NCI-H2081 (cell line): Measurements from ENCODE around the gene RPLP1.

ENCODE experiments used
- DNase-seq, 2 experiments: peaks; one replicate each; lab custom pipeline; 2025; lab: John Stamatoyannopoulos, UW

The RPLP1 gene

DNA sequence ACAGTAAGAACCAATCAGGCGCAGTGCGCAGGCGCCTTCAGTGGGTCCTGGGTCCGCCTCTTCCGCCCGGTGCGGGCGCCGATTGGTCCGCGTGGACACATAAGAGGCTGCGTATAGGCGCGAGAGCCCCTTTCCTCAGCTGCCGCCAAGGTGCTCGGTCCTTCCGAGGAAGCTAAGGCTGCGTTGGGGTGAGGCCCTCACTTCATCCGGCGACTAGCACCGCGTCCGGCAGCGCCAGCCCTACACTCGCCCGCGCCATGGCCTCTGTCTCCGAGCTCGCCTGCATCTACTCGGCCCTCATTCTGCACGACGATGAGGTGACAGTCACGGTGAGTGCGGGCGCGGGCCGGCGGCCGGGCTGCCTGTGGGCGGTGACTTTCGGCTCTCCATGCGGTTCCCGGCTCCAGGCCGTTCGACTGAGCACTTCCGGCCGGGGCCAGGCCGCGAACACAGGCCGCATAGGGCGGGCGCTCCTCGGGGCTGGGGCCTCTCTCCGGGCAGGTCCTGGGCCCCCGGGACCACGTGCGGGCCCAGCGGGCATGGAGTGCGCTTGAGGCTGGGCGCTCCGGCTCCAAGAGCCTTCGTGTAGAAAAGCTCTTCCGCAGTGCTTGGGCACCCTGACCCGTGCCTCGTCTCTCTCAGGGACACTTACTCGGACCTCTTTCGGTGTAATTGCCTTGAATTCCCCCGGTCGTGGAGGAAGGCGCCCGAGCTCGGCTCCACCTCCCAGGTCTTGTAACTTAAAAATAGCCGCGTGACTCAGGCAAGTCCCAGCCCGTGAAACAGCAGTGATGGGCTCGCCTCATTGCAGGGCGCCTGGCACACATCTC lies at the start of gene RPLP1:
Gene RPLP1, plus strand, starts transcription at position 127 of the 830 bp plus-strand sequence. Its CDS starts 131 bp downstream, at position 258.
- DNase-seq = peak; percentile 91 to 96

DNA sequence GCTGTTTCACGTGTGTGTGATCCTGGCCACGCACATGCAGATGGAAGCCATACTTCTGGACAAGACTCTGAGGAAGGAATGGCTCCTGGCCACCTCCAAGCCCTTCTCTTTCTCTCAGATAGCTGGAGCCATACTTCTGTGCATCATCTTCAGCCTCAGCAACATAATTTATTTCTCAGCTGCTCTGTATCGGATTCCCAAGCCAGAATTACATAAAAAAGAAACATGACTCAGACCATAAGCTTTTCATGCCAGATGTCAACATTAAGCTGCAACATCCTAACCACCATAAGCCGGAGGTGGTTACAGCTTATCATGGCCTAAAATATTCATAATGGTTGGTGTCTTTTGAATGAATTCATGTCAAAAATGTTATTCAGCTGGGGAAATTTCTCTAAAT lies 49.0 kb upstream of the RPLP1 start:
- DNase-seq = no peak

GRCh38 chr15:69405110-69405509 lies 47.5 kb upstream of the RPLP1 start:
- no peak for DNase-seq

DNA sequence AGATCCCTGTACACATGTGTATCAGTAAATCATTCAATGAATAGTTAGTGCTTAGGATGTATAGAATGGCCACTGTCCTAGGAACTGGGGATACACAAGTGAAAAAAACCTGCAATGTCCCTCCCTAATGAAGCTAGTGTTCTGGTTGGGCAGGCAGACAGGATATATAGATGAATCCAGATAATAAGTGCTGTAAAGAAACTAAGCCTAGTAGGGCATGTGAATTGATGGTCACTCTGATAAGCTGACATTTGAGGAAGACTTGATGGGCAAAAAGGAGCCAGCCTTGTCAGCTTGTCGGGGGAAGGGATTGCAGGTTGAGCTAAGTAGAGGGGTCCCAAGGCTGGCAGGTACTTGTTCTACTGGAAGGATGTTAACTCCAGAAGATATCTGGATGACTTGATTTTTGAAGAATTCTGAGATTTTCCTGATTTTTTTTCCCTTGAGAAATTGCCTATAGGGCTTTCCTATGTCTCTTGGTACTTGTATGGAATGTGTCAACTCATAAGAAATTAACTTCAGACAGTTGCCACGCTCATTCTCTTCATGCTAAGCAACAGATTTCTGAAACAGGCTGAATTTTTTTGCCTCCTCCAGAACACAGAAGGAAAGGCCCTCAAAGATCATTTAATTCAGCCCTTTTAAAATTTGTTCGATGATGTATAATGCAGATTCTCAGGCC lies 44.8 kb upstream of the RPLP1 start:
- no peak for DNase-seq

DNA sequence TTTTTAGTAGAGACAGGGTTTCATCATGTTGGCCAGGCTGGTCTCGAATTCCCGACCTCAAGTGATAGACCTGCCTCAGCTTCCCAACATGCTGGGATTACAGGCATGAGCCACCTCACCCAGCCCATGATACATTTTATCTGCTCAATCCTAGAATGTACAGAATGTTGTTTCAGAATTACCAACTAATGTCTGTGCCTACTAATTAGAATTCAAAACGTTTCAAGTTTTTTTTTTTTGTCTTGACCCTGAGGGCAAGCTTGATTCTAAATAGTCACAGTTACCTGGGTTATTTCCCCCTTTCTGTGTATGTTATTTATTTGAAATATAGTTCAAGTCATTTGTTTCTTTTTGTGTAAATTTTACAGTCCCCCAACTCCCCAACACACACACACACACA lies 43.8 kb upstream of the RPLP1 start:
- no peak for DNase-seq

DNA sequence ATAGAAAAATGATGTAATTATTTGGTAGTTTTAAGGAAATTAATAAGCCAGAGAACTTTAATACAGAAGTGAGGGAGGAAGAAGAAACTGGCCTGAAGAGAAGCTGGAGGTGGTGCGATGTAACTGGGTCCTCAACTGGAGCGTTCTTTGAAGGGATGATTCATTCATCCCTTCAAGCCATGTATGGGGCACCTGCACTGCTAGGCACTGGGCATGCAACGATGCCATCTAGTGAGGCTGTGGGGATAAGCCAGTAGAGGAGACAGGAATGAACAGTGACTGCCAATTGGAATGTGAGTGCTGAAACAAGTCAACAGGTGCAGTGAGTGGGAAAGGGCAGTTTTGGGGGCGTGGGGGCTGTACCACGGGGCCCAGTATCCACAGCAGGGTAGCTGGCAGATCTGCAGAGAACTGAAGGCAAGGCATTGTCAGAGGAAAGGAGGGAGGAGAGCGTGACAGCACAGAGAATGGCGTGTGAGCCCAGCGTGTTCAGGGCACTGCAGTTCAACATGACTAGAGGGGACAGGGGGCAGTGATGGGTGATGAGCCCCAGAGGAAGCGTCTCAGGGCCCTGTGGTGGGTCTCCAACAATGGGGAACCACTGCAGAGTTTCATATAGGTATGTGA lies 42.3 kb upstream of the RPLP1 start:
- peak in 1 of 2 experiments; percentile 54 for DNase-seq

- no peak for DNase-seq
Observed at GRCh38 chr15:69412274-69412673, 40.3 kb upstream of the RPLP1 start.

DNA sequence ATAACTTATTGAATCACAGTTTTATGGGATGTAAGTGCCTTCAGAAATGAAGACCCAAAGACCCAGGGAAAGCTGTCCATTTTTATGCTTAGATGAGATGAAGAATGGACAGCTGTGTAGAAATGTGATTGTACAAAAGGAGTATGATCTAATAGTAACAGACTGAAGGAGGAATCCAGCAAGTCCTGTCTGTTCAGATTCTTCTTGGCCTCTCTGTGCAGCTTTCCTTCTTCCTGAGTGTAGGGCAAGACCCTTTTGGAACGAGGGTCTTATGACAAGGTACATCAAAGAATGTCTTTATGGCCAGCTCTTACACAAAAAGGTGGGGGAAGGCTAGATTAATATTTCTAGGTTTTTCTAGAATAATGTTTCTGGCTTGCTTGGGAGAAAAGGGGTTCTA lies 39.9 kb upstream of the RPLP1 start:
- no peak for DNase-seq

GRCh38 chr15:69413822-69414700 lies 38.6 kb upstream of the RPLP1 start, which contains the start of gene KIF23:
Gene KIF23, plus strand, starts transcription at chr15:69414349. Its CDS starts 117 bp downstream, at chr15:69414466.
- peak; percentile 90 to 95 for DNase-seq

- DNase-seq = no peak
Observed at GRCh38 chr15:69414701-69415167, 37.9 kb upstream of the RPLP1 start.

GRCh38 chr15:69415381-69415780 lies 37.2 kb upstream of the RPLP1 start:
- DNase-seq = no peak

DNA sequence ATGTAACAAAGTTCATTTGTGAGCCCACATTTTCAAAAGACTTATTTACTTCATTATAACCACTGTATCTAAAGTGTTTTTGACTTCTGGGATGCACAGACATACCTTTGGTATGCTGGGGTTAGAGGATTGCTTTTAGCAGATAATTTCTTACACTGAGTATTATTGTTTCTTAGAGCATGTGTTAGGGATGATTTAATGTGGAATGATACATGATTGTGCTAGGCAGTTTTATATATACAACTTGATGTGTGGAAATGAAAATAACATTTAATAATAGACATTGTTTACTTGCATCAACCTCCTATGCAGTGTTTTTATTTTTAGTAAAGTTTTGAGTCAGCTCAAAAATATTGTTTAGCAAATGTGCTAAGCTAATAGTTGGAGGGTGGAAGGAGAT lies 35.0 kb upstream of the RPLP1 start:
- DNase-seq = no peak

DNA sequence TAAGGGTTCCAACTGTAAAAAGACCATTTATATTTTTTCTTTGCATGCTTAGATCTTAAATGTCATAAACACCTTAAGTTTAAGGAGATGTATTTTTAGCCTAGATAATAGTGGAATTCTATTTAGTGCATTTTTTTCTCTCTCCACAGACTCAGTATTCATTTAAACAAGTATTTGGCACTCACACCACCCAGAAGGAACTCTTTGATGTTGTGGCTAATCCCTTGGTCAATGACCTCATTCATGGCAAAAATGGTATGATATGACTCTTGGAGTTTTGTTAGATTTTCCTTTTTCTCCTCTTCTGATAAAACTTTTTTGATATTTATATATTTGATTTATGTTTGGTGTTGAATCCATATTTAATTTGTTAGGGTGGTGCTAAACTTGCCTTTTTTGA lies 31.1 kb upstream of the RPLP1 start:
- DNase-seq = no peak

DNA sequence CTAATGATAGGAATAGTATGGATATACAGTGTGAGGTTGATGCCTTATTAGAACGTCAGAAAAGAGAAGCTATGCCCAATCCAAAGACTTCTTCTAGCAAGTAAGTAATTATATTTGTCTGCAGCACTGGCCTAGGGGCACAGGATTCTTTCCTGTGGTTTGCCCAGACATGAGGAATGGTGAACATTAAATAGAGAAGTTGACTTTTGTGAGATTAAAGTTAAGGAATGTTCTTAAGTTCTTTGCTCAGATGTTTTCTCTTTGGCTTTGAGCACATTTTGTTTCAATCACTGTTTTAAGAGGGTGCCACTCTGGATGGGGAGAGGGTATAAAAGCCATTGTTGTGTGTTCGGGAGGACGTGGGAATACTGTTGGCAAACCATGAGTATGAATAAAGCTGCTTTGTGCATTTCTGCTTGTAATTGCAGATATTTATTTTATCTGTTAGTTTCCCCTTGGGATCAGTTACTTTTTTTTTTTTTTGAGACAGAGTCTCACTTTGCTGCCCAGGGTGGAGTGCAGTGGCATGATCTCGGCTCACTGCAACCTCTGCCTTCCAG lies 30.2 kb upstream of the RPLP1 start:
- DNase-seq = no peak

DNA sequence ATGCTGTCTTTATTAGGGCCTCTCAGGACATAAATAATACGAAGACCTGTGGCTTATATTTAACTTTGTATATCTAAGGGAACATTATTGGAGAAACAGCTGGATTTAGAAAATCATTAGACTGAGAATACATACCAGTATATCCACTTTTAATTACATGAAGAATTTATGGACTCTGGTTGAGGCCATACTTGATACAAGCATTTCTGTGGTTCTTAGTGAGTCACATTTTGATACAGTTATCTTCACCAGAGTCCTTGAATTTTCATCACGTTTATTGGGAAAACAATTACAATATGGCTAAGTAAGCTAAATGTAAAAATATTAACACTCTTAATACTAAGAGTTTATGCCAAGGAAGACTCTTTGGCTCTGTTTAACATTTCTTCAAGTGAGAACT lies 28.6 kb upstream of the RPLP1 start:
- DNase-seq = no peak

GRCh38 chr15:69424748-69425413 lies 27.7 kb upstream of the RPLP1 start:
- DNase-seq = no peak

DNA sequence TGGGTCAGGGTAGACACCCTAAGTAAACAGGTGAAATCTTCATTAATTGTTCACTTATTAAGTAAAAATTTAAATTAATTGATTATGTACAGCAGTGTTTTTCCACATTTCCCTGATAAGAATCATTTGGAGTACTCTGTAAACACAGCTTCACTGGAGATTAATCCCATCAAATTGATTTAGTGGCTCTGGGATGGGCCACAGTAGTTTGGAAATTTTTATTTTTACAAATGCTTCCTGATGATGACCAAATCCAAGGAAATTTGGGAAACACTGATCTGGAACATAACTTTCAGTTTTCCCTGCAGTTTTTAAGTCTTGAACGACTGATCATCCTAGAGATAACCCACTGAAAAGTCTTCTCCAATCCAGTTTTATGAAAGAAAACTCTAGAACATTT lies 18.8 kb upstream of the RPLP1 start:
- no peak for DNase-seq

GRCh38 chr15:69434238-69434637 lies 18.4 kb upstream of the RPLP1 start:
- DNase-seq = no peak

- DNase-seq = no peak
Observed at GRCh38 chr15:69434679-69435078, 17.9 kb upstream of the RPLP1 start.

- DNase-seq = no peak
Observed at GRCh38 chr15:69435985-69436384, 16.6 kb upstream of the RPLP1 start.

GRCh38 chr15:69436951-69437350 lies 15.7 kb upstream of the RPLP1 start:
- no peak for DNase-seq
